IMR-90 (cell line): ENCODE data around the gene LSM12. TPM values are rescaled to one million over a fixed set of nuclear protein-coding genes. Genes with fewer than 3 reads are reported as not detected.

Experiments
- ATAC-seq: fragments of 200-7000 bp; cut with Tn5 transposase; 2 replicates; pipeline ENCODE4 v1.9.1; 2020; ENCODE audit warnings: low read depth, mild to moderate bottlenecking, moderate library complexity
- BruUV-seq: library from RNA; stranded (reverse); fragments of 400-500 nt; replicated peaks from 2 replicates; lab custom pipeline; 2021; lab: Mats Ljungman, UMichigan
- CTCF ChIA-PET: fragments of 300-600 bp; formaldehyde crosslinking; extraction: SDS; loops from one replicate; lab custom pipeline; 2021; ENCODE audit warnings: antibody characterized with exemption; lab: Yijun Ruan, JAX
- POLR2A ChIA-PET: fragments of 300-600 bp; sonication (Branson Sonifier 250); formaldehyde crosslinking; loops from one replicate; lab custom pipeline; 2022; ENCODE audit warnings: antibody characterized with exemption; ENCODE audit not compliant: unreplicated experiment; lab: Charles Lee
- DNase-seq: peaks from one replicate; pipeline ENCODE4 v3.0.0; 2013
- H2AFZ ChIP-seq: replicated peaks from 2 replicates; pipeline ENCODE3; 2013; ENCODE audit warnings: low read length, mild to moderate bottlenecking; ENCODE audit not compliant: poor library complexity
- H2AK5ac ChIP-seq: 2 replicates; pipeline ENCODE4 v1.6.1; 2013; ENCODE audit warnings: low read depth, low read length, inconsistent platforms
- H2AK9ac ChIP-seq: replicated peaks from 2 replicates; pipeline ENCODE3; 2013; ENCODE audit warnings: mild to moderate bottlenecking, low read depth, low read length, moderate library complexity; ENCODE audit not compliant: poor library complexity
- H2BK120ac ChIP-seq: 2 replicates; pipeline ENCODE4 v1.6.1; 2013; ENCODE audit warnings: low read depth, low read length, inconsistent platforms
- H2BK15ac ChIP-seq: 3 replicates; pipeline ENCODE4 v1.6.1; 2013; ENCODE audit warnings: low read depth, low read length, inconsistent platforms
- H2BK20ac ChIP-seq: 2 replicates; pipeline ENCODE4 v1.6.1; 2013; ENCODE audit warnings: low read depth, mild to moderate bottlenecking, inconsistent platforms, low read length, moderate library complexity
- H2BK5ac ChIP-seq: 2 replicates; pipeline ENCODE4 v1.6.1; 2013; ENCODE audit warnings: mild to moderate bottlenecking, low read depth, low read length, inconsistent platforms; ENCODE audit not compliant: poor library complexity, severe bottlenecking
- H3K14ac ChIP-seq: replicated peaks from 2 replicates; pipeline ENCODE4 v1.6.1; 2013; ENCODE audit warnings: low read depth, low read length, inconsistent platforms
- H3K18ac ChIP-seq: 2 replicates; pipeline ENCODE4 v1.6.1; 2013; ENCODE audit warnings: low read depth, low read length, control low read depth
- H3K23ac ChIP-seq: 2 replicates; pipeline ENCODE4 v1.6.1; 2013; ENCODE audit warnings: low read depth, low read length, inconsistent platforms
- H3K27ac ChIP-seq: 2 replicates; pipeline ENCODE4 v1.5.1; 2013; ENCODE audit warnings: mild to moderate bottlenecking, control low read depth, low read length; ENCODE audit not compliant: insufficient read depth
- H3K27me3 ChIP-seq: 2 replicates; pipeline ENCODE4 v1.6.1; 2013; ENCODE audit warnings: low read length; ENCODE audit not compliant: control insufficient read depth, insufficient read depth
- H3K36me3 ChIP-seq: 2 replicates; pipeline ENCODE4 v1.6.1; 2013; ENCODE audit warnings: low read length, mixed read lengths; ENCODE audit not compliant: control insufficient read depth, insufficient read depth
- H3K4ac ChIP-seq: 2 replicates; pipeline ENCODE4 v1.6.1; 2013; ENCODE audit warnings: low read depth, low read length, inconsistent platforms
- H3K4me1 ChIP-seq: 2 replicates; pipeline ENCODE4 v1.6.1; 2013; ENCODE audit warnings: low read length, mixed read lengths; ENCODE audit not compliant: control insufficient read depth, insufficient read depth
- H3K4me2 ChIP-seq: 2 replicates; pipeline ENCODE4 v1.6.1; 2013; ENCODE audit warnings: low read depth, mild to moderate bottlenecking, control low read depth, low read length, moderate library complexity
- H3K4me3 ChIP-seq: 2 replicates; pipeline ENCODE4 v1.5.1; 2013; ENCODE audit warnings: low read depth, mild to moderate bottlenecking, control low read depth, low read length, moderate library complexity; ENCODE audit not compliant: insufficient read depth
- H3K56ac ChIP-seq: 2 replicates; pipeline ENCODE4 v1.6.1; 2013; ENCODE audit warnings: low read length, inconsistent platforms; ENCODE audit not compliant: insufficient read depth; ENCODE audit errors: extremely low read depth
- H3K79me1 ChIP-seq, 2 experiments: 2 replicates each; pipeline ENCODE4 v1.6.1; 2013; ENCODE audit warnings: low read length in 2 of 2, inconsistent platforms in 1 of 2, low read depth in 1 of 2
- H3K9ac ChIP-seq: 2 replicates; pipeline ENCODE4 v1.6.1; 2013; ENCODE audit warnings: low read depth, low read length, control low read depth
- H3K9me1 ChIP-seq: 2 replicates; pipeline ENCODE4 v1.6.1; 2013; ENCODE audit warnings: low read length, inconsistent platforms; ENCODE audit not compliant: insufficient read depth
- H3K9me3 ChIP-seq: 2 replicates; pipeline ENCODE4 v1.6.1; 2013; ENCODE audit warnings: low read length; ENCODE audit not compliant: control insufficient read depth, insufficient read depth
- H4K20me1 ChIP-seq: 2 replicates; pipeline ENCODE4 v1.6.1; 2013; ENCODE audit warnings: low read length, inconsistent platforms; ENCODE audit not compliant: insufficient read depth
- H4K5ac ChIP-seq: 2 replicates; pipeline ENCODE4 v1.6.1; 2013; ENCODE audit warnings: mild to moderate bottlenecking, low read depth, low read length, control low read depth
- H4K8ac ChIP-seq, 2 experiments: 2 replicates each; pipeline ENCODE4 v1.6.1; 2013; ENCODE audit warnings: low read depth in 2 of 2, low read length in 2 of 2, control low read depth in 1 of 2, inconsistent platforms in 1 of 2
- H4K91ac ChIP-seq: 2 replicates; pipeline ENCODE4 v1.6.1; 2013; ENCODE audit warnings: low read depth, low read length, inconsistent platforms; ENCODE audit not compliant: insufficient read depth
- BHLHE40 ChIP-seq: fragments of 150-350 bp; IDR thresholded peaks from 2 replicates; pipeline ENCODE4 v1.6.1; 2016; ENCODE audit warnings: mild to moderate bottlenecking, low read depth, low read length
- CEBPB ChIP-seq: IDR thresholded peaks from 2 replicates; pipeline ENCODE4 v1.6.1; 2012; ENCODE audit warnings: low read depth, low read length, improper control_type of control experiment
- CHD1 ChIP-seq: IDR thresholded peaks from 2 replicates; pipeline ENCODE4 v1.6.1; 2012; ENCODE audit warnings: low read depth, low read length, improper control_type of control experiment
- FOS ChIP-seq: fragments of 150-350 bp; IDR thresholded peaks from 2 replicates; pipeline ENCODE4 v1.6.1; 2016; ENCODE audit warnings: low read depth, low read length
- MAFK ChIP-seq: IDR thresholded peaks from 2 replicates; pipeline ENCODE4 v1.6.1; 2012; ENCODE audit warnings: low read depth, low read length, improper control_type of control experiment
- MAZ ChIP-seq: IDR thresholded peaks from 2 replicates; pipeline ENCODE4 v1.6.1; 2012; ENCODE audit warnings: low read depth, mild to moderate bottlenecking, low read length, improper control_type of control experiment, moderate library complexity, borderline replicate concordance
- MXI1 ChIP-seq: IDR thresholded peaks from 2 replicates; pipeline ENCODE4 v1.6.1; 2012; ENCODE audit warnings: low read depth, mild to moderate bottlenecking, low read length, moderate library complexity, borderline replicate concordance
- NFE2L2 ChIP-seq: fragments of 150-350 bp; IDR thresholded peaks from 2 replicates; pipeline ENCODE4 v1.6.1; 2016; ENCODE audit warnings: low read depth, mild to moderate bottlenecking, low read length
- POLR2A ChIP-seq: IDR thresholded peaks from 2 replicates; pipeline ENCODE4 v1.6.1; 2012; ENCODE audit warnings: mild to moderate bottlenecking, low read depth, low read length
- RAD21 ChIP-seq: IDR thresholded peaks from 2 replicates; pipeline ENCODE4 v1.6.1; 2012; ENCODE audit warnings: low read length, improper control_type of control experiment
- RCOR1 ChIP-seq: IDR thresholded peaks from 2 replicates; pipeline ENCODE4 v1.6.1; 2012; ENCODE audit warnings: mild to moderate bottlenecking, low read length, improper control_type of control experiment; ENCODE audit not compliant: insufficient replicate concordance
- RFX5 ChIP-seq: IDR thresholded peaks from 2 replicates; pipeline ENCODE4 v1.8.0; 2012; ENCODE audit warnings: low read depth, mild to moderate bottlenecking, low read length, moderate library complexity
- SMC3 ChIP-seq: fragments of 150-350 bp; IDR thresholded peaks from 2 replicates; pipeline ENCODE4 v1.6.1; 2016; ENCODE audit warnings: low read depth, mild to moderate bottlenecking, antibody characterized with exemption, low read length, moderate library complexity
- WGBS, 2 experiments: methylation state at CpG; one replicate each; pipeline versions ENCODE4 v1.1.5 to v1.1.7; 2013; ENCODE audit warnings: missing lambda C conversion rate in 2 of 2; ENCODE audit not compliant: insufficient read length in 1 of 2; ENCODE audit errors: extremely low coverage in 2 of 2; 5-methylcytosine and 5-hydroxymethylcytosine counted together
- dilution Hi-C: fragments of 300-500 bp; cut with HindIII; formaldehyde crosslinking; loops from one replicate; pipeline ENCODE4 v1.14.3; 2018; ENCODE audit warnings: low sequenced_read_pairs; ENCODE audit not compliant: unreplicated experiment
- in situ Hi-C: fragments of 300-500 bp; cut with MboI; formaldehyde crosslinking; loops from 3 replicates; pipeline ENCODE4 v1.14.3; 2019; ENCODE audit warnings: low sequenced_read_pairs, inconsistent platforms, mixed read lengths
- intact Hi-C: fragments of 100-400 bp; cut with micrococcal nuclease; formaldehyde crosslinking; loops from 2 replicates; pipeline ENCODE4 v1.10.0; 2022
- polyA plus RNA-seq, 3 experiments: library from polyadenylated mRNA; depleted of rRNA; stranded (reverse); fragments of >200 nt; gene quantifications; 2 replicates each; pipeline ENCODE4 v1.2.3, GENCODE V29; 2012; ENCODE audit warnings: low replicate concordance in 1 of 3
- total RNA-seq: library from RNA; depleted of rRNA; stranded (reverse); fragments of >200 nt; gene quantifications from 2 replicates; pipeline ENCODE4 v1.2.3, GENCODE V29; 2012
- TF ChIP-seq, protein P1 (sequence below): fragments of 150-350 bp; IDR thresholded peaks from 2 replicates; pipeline ENCODE4 v1.6.1; 2017; ENCODE audit warnings: mild to moderate bottlenecking, antibody characterized with exemption, low read length, low read depth
- TF ChIP-seq, protein P2 (sequence below): fragments of 150-350 bp; IDR thresholded peaks from 2 replicates; pipeline ENCODE4 v1.6.1; 2016; ENCODE audit warnings: low read depth, mild to moderate bottlenecking, low read length, moderate library complexity, borderline replicate concordance
- TF ChIP-seq, protein P3 (sequence below): conservative IDR thresholded peaks from 2 replicates; pipeline ENCODE4 v1.5.1; 2012; ENCODE audit warnings: mild to moderate bottlenecking, low read depth, low read length, improper control_type of control experiment

Gene LSM12
- total and polyA plus RNA-seq, 2 of the 4 experiments (the other 2 are of a cell fraction) = 38.0 to 41.0 TPM

DNA sequence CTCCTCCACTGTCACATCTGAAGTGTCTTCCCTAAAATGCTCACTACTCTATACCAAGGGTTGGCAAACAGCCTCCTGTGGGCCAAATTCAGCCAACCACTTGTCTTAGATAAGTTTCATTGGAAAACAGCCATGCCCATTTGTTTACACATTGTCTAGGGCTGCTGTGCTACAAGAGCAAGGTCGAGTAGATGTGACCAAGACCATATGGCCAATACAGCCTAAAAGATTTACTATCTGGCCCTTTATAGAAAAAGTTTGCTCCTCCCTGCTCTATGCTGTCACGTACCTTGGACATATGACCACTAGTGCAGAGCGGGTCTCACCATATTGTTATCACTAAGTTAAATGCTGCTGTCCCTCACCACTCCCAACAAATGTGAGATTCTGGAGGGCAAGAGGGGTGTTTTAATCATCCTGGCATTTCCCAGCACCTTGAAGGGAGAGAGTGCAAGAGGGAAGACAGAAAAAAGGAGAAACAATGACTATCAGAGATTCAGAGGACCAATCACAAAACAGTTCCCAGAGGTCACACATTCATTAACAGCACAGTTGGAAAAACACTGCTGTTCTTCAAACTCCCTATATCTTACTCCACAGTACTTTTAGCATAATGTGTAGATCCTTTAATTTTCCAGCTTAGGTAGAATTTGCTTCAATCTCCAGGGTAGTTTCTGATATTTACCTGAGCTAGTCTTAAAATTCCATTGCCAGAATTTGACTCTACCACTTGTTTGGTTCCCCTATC is 13.2 kb downstream of the LSM12 start:
- POLR2A ChIA-PET = no interaction called here
- H4K8ac ChIP-seq = no peak overlapping the region
- H2AFZ ChIP-seq = no peak overlapping the region
- no peak overlapping the region for H2AK5ac ChIP-seq
- H3K4ac ChIP-seq = no peak overlapping the region
- ATAC-seq = no peak
- dilution Hi-C loops (no loop called here), intact Hi-C loops (no loop called here), in situ Hi-C loops (no loop called here)
- H2BK20ac ChIP-seq = no peak overlapping the region
- peaks cover 2% of the 10 kb centered on the region; the same call in 1 of the 2 replicates for H3K4me1 ChIP-seq
- H4K5ac ChIP-seq = no peak overlapping the region
- no peak overlapping the region for H4K91ac ChIP-seq
- TF ChIP-seq CHD1 = no peak
- no peak for TF ChIP-seq RAD21
- TF ChIP-seq, protein P1, sequence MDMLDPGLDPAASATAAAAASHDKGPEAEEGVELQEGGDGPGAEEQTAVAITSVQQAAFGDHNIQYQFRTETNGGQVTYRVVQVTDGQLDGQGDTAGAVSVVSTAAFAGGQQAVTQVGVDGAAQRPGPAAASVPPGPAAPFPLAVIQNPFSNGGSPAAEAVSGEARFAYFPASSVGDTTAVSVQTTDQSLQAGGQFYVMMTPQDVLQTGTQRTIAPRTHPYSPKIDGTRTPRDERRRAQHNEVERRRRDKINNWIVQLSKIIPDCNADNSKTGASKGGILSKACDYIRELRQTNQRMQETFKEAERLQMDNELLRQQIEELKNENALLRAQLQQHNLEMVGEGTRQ = no peak
- TF ChIP-seq, protein P2, sequence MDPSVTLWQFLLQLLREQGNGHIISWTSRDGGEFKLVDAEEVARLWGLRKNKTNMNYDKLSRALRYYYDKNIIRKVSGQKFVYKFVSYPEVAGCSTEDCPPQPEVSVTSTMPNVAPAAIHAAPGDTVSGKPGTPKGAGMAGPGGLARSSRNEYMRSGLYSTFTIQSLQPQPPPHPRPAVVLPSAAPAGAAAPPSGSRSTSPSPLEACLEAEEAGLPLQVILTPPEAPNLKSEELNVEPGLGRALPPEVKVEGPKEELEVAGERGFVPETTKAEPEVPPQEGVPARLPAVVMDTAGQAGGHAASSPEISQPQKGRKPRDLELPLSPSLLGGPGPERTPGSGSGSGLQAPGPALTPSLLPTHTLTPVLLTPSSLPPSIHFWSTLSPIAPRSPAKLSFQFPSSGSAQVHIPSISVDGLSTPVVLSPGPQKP = no peak
- no peak for TF ChIP-seq MAFK
- no peak for TF ChIP-seq SMC3
- TF ChIP-seq, protein P3, sequence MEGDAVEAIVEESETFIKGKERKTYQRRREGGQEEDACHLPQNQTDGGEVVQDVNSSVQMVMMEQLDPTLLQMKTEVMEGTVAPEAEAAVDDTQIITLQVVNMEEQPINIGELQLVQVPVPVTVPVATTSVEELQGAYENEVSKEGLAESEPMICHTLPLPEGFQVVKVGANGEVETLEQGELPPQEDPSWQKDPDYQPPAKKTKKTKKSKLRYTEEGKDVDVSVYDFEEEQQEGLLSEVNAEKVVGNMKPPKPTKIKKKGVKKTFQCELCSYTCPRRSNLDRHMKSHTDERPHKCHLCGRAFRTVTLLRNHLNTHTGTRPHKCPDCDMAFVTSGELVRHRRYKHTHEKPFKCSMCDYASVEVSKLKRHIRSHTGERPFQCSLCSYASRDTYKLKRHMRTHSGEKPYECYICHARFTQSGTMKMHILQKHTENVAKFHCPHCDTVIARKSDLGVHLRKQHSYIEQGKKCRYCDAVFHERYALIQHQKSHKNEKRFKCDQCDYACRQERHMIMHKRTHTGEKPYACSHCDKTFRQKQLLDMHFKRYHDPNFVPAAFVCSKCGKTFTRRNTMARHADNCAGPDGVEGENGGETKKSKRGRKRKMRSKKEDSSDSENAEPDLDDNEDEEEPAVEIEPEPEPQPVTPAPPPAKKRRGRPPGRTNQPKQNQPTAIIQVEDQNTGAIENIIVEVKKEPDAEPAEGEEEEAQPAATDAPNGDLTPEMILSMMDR = no peak
- no peak for TF ChIP-seq MXI1
- no peak for TF ChIP-seq FOS
- no peak for TF ChIP-seq CEBPB
- no peak for TF ChIP-seq MAZ
- TF ChIP-seq POLR2A = no peak
- no peak for TF ChIP-seq NFE2L2
- TF ChIP-seq RCOR1 = no peak
- no peak for TF ChIP-seq BHLHE40
- TF ChIP-seq RFX5 = no peak
- H3K27ac ChIP-seq = no peak overlapping the region
- H3K9me3 ChIP-seq = no peaks in the 10 kb centered on the region
- no peak overlapping the region for H2BK15ac ChIP-seq
- no TSS peak for BruUV-seq
- CTCF ChIA-PET = no interaction called here
- no peak overlapping the region for H3K4me3 ChIP-seq
- no peak overlapping the region for H3K18ac ChIP-seq
- H3K4me2 ChIP-seq = no peak overlapping the region
- 0% methylated on average over 1 of the region's 3 CpGs; no CpG with 5 or more reads in 1 of the 2 experiments for WGBS, 2 experiments
- H3K27me3 ChIP-seq = no peaks in the 10 kb centered on the region
- H3K23ac ChIP-seq = no peak overlapping the region
- peaks cover 60% of the 10 kb centered on the region for H4K20me1 ChIP-seq
- no peak overlapping the region for H3K9ac ChIP-seq
- no peak overlapping the region for H2BK5ac ChIP-seq
- H3K56ac ChIP-seq = no peak overlapping the region
- H2AK9ac ChIP-seq = no peak overlapping the region
- no peak for DNase-seq
- H2BK120ac ChIP-seq = no peak overlapping the region
- H3K14ac ChIP-seq = no peak overlapping the region
- H3K9me1 ChIP-seq = peaks cover 7% of the 10 kb centered on the region
- peaks cover 32 to 62% of the 10 kb centered on the region in 2 experiments for H3K79me1 ChIP-seq
- H3K36me3 ChIP-seq = peaks cover 51% of the 10 kb centered on the region
